GM19351 (cell line): Measurements from ENCODE around the gene ACO2.

Experiments used
- ATAC-seq: cut with Tn5 transposase; IDR thresholded peaks from one replicate; pipeline ENCODE4 v1.9.1; 2021; ENCODE audit warnings: mild to moderate bottlenecking, moderate library complexity; ENCODE audit not compliant: unreplicated experiment

The ACO2 gene

DNA sequence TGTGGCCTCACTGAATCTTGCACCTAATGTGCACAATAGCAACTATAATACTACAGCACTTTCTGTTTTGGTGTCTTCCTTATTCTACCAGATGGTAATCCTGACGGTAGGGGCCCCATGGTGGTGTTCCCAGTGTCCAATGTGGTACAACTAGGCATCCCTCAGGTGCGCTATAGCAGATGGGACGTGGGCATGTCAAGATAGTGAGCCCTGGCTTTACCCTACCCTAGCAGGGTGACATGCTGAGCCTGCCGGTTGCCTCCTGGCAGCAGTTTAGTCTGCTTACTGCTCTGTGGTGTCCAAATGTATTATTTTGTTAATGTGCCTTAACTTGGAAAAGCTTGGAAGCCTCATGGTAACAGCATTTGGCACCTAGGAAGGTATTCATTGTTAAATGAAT is 19.2 kb downstream of the ACO2 start:
- no peak for ATAC-seq

DNA sequence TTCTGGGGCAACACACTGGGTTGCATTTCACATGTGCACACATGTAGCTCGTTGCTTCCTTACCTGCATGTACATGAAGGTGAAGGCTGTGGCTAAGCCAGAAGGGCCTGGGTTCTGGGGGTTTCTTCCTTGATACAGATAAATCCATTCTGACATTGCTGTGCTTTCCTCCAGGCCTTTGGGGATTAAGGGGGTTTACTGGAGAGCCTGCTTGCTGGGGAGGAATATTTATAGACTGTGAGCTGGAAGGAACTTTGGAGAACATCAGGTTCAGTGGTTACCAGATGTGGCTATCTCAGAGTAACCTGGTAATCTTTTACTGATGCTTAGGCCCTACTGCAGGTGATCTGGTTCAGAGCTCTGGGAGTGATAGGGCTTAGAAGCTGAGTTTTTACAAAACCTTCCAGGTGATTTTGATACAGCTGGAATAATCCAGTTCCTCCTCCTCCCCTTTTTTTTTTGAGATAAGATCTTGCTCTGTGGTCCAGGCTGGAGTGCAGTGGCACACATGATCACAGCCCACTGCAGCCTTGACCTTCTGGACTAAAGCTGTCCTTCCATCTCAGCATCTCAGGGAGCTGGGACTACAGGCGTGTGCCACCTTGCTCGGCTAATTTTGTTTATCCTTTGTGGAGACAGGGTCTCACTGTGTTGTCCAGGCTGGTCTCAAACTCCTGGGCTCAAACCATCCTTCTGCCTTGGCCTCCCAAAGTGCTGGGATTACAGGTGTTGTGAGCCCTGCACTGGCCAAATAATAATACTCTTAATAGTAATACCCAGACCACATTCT is 19.9 kb downstream of the ACO2 start:
- no peak for ATAC-seq

DNA sequence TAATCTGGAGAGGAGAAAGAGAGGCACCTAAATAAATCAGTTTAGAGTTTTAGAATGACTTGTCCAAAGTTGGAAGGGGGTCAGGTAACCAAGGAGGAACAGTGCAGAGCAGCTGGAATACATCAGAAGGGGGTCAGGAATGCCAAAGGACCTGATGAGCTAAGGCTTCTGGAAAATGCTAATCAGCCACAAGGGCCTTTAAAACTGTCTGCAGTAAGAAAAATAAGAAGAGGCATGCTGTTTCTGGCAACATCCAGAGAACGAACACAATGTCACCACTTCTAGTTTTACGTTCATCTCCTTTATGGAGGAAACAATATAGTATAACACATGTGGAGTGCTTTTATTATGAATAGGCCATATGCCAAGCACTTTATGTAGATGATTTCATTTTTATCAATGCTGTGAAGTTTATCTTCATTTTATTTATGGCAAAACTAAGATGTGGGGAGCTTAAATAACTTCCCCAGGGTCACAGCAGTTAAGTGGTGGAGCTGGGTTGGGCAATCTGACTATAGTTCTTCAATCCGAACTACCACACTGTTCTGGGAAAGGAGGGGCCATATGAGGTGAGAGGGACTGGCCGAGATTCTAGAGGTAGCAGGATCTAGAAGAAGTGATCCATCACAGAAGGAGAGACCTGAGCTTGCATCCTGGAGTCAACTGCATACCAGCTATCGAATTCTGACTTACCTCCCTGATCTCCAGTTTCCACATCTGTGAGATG is 22.6 kb downstream of the ACO2 start:
- ATAC-seq = no peak

DNA sequence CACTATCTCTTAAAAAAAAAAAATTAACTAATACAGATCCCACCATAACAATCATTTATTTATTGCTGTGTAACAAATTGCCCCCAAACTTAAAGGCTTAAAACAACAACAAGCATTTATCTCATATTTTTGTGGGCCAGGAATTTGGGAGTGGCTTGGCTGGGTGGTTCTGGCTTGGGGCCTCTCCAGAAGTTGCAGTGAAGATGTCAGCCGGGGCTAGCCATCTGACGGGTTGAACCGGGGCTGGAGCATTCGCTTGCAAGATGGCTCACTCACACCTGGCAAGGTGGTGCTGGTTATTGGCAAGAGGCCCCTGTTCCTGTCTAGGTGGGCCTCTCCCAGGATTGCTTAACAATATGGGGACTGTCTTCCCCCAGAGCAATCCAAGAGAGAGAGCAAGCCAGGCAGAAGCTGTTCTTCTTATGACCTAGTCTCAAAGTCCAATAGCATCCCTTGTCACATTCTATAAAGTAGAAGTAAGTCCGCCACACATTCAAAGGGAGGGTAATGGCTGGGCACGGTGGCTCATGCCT is 29.5 kb downstream of the ACO2 start:
- no peak for ATAC-seq

DNA sequence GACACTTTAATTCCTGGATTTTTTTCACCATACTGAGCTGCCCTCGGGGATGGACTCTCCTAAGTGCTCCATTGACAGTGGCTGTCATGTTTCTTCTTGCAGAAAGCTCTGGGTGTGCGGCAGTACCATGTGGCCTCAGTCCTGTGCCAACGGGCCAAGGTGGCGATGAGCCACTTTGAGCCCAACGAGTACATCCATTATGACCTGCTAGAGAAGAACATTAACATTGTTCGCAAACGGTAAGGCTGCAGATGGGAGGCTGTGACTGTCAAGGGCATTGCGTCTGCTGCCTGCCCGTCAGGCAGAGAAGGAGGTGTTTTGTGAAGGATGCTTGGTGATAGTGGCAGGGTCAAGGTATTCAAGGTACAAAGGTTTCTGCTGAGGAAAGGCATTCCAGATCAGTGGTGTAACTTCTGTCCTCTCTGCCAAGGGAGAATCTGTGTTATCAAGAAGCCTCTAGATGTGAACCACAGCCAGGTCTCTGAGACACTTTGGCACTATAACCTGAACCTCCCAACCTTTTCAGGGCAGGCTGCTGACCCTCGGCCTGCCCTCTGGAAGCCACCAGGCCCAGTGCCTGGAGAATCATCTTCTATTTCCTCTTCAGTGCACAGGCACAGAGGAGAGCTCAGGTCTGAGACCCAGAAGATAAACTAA is 30.8 kb downstream of the ACO2 start:
- no peak for ATAC-seq

DNA sequence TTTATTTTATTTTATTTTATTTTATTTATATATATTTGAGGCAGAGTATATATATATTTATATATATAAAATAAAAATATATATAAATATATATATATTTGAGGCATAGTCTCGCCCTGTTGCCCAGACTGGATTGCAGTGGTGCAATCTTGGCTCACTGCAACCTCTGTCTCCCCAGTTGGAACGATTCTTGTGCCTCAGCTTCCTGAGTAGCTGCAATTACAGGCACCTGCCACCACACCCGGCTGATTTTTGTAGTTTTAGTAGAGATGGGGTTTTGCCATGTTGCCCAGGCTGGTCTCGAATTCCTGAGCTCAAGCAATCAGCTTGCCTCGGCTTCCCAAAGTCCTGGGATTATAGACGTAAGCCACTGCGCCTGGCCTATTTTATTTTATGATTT is 31.4 kb downstream of the ACO2 start:
- ATAC-seq = no peak

DNA sequence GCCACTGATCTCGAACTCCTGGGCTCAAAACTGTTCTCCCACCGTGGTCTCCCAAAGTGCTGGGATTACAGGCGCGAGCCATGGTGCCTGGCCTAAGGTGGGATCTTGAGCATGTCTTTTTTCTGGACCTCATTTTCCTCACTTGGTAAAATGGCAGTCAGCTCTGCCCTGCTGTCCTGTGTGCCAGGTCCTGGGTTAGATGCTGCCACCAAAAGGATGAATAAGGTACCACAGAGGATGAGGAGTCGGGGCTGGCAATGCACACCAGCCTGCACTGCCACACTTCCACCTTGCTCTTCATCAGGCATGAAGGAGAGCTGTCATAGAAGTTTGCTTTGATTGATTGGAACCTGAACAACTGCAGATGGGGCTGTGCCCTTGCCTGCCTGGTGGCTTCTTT is 32.3 kb downstream of the ACO2 start:
- no peak for ATAC-seq

DNA sequence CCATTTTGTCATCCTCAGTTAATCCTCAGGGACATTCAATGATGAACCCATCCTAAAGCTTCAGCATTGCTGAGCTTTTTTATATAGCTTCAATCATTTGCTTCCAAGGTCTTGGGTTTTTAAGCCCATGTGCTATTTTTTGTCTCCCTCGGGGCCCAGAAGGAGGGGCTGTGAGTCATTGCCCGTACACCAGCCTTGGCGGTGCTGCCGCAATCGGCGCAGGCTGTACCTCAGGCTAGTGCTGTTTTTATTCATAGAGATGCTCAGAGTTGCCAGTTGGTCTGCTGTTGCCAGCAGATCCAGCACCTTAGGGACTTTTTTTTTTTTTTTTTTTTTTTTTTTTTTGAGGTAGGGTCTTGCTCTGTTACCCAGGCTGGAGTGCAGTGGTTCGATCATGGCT is 35.5 kb downstream of the ACO2 start:
- ATAC-seq = no peak

DNA sequence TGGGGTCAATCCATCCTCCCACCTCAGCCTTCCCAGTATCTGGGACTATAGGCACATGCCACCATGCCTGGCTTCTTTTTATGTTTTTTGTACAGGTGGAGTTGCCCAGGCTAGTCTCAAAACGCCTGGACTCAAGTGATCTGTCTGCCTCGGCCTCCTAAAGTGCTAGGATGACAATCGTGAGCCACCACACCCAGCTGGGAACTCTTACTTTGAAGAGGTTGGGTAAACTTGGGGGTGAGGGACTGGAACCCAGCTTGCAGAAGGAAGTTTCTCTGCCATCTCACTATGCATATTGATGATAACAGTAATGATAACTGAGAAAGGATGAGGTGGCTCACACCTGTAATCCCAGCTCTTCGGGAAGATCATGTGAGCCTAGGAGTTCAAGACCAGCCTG is 35.9 kb downstream of the ACO2 start:
- ATAC-seq = no peak

DNA sequence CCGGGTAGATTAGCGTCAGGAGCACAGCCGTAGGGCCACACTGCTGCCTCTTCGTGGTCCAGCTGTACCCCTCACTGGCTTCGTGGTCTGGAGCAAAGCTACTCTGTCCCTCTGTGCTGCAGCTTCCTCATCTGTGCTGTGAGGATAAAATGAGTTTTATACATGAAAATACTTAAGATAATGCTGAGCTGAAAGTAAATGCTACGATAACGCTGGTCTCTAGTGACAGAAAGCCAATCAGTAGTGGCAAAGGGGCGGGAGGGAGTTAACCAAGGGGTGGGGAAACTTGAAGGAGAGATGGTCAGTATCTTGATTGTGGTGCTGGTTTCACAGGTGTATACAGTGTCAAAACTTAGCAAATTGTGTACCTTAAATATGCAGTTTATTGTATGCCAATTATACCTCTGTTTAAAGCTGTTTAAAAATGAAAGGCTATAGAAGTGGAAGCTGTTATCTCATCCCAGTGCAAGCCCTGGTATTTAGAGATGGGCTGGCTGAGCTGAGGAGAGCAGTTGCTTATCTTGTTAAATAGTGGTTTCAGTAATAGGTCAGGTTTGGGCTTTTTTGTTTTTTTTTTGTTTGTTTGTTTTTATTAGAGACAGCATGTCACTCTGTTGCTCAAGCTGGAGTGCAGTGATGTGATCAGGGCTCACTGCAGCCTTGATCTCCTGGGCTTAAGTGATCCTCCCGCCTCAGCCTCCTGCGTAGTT is 36.7 kb downstream of the ACO2 start:
- no peak for ATAC-seq

DNA sequence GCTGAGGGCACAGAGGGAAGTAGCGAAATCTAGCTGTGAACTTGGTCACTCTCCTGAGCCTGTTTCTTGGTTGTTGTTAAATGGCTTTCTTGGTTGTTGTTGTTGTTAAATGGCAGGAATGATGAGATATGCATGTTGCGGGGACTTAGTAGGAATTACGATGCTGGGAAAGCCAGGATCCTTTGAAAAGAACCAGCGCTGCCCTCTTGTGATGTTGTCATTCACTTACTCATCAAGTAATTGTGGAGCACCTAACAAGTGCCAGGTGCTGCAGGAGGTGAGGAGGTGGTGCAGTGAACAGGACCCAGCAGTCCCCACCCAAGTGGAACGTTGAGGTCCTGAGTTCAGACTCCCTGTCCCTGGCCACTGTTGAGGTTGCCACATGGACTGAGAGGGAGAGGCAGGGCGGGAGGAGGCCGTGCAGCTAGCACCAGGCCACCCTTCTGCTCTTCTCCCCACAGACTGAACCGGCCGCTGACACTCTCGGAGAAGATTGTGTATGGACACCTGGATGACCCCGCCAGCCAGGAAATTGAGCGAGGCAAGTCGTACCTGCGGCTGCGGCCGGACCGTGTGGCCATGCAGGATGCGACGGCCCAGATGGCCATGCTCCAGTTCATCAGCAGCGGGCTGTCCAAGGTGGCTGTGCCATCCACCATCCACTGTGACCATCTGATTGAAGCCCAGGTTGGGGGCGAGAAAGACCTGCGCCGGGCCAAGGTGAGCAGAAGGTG is 38.6 kb downstream of the ACO2 start:
- ATAC-seq = no peak

DNA sequence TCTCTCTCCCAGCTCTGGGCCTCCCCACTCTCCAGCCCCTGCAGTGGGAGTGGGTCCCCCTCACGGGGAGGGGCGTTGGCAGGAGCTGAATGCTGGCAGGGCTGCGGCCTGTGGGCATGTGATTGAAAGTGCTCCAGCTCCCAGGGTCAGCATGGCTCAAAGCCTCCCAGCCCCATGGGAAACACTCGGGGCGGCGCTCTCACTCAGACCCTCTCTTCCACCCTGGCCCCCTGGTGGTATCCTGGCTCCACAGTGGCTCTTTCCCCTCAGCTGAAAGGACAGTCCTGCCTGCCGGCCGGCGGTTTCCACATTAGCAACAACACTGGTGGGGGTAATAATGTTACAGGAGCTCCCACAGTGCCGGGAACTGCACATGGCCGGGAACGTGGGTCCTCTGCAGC is 39.9 kb downstream of the ACO2 start:
- no peak for ATAC-seq

DNA sequence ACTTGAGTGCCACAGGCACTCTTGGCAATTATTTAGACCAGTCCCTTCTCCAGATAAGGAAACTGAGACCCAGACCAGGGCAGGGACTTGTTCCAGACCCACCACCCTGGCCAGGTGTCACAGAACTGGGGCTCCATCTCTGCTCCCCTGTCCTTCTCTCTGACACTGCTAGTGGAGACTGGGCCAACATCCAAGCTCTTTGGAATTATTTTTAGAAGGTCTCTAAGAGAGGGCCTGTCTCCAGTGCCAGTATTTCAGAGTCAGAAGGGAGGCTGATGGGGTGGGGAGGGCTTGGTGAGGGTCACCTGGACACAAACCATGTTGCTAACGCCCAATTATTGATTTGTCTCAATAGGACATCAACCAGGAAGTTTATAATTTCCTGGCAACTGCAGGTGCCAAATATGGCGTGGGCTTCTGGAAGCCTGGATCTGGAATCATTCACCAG is 42.6 kb downstream of the ACO2 start:
- no peak for ATAC-seq

DNA sequence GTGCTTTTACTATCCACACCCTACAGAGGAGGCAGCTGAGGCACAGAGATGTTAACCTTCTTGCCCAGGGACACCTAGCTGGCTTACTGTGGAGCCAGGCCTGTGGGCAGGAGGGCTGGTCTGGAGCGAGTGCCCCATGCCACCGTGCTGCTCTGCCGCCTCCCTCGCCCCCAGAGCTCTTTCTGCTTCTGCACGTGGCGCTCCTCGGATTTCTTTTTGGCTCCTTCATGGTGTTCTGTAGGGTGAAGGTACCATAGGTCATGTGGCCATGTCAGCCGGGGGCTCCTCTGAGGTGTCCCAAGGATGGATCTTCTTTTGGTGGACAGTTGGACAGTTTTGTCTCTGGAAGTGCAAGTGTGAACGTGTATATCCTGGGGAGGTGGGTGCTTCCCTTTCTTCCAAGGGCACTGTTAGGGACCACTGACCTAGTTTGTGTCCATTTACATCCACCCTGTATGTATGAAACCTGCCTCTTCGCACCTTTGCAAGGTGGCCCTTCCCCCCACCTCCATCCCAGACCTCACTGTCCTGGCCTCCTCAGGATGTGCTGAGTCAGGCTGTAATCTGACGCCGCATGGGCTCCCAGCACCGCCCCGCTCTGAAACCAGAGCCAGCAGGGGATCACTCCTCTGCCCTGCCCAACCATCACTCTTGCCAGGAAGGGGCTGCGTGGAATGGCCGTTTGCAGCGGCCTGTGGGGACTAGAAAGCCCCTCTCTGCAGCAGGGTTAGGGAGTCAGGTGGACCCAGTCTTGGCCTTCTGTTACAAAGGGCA is 43.7 kb downstream of the ACO2 start:
- ATAC-seq = no peak

DNA sequence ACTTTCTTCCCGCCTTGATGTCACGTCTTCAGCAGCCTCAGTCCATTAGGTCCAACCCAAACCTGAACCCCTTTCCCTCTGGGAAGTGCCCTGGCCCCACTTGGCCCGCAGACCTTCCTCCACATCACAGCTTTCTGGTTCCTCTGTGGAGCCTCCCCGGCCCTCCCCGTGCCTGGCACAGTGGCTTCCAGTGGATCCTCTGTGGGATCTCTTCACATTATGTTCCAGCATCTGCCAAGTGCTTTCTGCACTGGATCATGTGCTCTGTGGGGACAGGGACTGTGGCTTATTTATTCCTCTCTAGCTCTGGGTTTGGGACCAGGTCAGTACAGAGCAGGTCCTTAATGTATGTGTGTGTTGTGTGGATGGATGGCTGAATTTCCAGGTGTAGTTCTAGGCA is 44.5 kb downstream of the ACO2 start:
- no peak for ATAC-seq

DNA sequence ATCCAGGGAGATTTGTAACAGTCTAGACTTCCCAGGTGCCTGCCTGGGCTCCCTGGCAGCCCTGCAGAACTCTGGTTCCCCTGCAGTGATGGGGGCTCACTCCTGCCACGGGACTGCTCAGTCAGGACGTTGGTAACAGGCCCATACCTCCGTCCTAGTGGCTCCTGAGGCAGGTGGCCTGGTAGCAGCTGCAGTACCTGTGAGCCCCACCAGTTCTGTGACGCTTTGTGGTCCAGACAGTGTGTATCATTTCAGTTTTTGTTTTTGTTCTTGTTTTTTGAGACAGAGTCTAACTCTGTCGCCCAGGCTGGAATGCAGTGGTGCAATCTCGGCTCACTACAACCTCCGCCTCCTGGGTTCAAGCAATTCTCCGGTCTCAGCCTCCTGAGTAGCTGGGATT is 47.5 kb downstream of the ACO2 start:
- ATAC-seq = no peak

DNA sequence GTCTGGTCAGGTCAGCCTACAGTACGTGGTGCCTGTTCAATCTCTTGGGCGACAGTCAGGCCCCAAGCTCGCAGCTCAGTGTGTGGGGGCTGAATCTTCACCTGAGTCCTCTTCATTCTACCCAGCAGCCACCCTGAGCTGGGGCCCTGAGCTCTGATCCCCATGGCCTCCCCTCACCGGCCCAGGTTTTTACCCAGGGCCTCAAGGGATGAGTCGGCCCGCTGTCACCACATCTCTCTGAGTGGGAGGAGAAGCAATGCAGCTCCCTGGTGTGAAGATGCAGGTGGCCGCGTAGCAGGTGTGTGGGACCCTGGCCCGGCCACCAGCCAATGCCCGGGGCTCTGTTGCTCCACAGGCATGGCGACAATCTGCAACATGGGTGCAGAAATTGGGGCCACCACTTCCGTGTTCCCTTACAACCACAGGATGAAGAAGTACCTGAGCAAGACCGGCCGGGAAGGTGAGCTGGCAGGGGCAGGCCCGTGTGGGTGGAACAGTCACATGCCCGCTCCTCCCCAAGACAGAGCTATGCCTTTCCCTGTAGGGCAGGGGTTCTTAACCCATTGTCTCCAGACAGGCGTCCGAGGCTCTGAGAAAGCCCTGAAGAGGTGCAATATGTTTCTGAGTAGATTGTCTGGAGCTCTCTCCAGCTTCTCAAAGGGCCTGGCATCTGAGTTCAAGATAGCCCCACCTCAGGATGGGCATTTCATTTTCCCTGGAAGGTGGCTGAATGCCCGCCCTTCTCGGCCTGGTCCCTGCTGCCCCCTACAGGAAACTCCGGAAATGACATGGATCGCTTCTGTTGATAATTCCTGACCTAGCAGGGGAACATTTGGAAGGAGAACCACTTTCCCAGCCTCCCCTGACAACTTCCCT is 48.5 kb downstream of the ACO2 start:
- no peak for ATAC-seq

DNA sequence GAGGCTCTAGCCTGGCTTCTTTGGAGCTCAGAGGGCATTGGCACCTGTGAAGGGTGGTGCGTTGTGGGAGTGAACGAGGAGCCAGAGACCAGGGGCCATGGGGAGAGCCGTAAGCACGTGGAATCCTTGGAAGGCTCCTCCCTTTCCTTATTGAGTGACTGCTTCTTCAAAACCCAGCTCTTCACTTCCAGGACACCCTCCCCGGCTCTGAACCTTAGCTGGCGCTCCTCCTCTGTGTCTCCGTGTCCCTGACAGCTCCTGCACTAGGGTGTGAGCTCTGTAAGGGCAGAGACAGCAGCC is 49.1 kb downstream of the ACO2 start:
- ATAC-seq = no peak

DNA sequence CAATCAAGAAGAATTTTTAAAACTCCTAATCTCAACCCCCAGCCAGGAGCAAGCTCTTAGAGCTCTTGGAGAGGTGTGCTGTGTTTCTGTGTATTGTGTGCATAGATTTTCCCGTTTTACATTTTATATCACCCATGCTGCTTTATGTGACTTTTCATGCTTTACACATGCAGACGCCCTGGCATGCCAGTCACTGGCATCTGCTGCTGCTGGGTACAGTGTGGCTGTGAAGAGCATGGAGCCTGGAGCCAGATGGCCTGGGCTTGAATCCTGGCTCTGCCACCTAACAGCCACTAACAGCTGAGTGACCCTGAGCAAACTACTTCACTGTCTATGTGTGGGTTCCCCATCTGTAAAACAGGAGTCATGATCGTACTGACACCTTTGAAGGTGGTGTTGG is 52.2 kb downstream of the ACO2 start:
- no peak for ATAC-seq
